CD4-positive, CD25-positive, alpha-beta regulatory T cell (primary cell): ENCODE measurements around the gene NTM. TPM values are rescaled to one million over a fixed set of nuclear protein-coding genes. Genes with fewer than 3 reads are reported as not detected.
A peak's percentile ranks its signal among the peaks of the same experiment; 100 is the strongest.

Experiments
- ATAC-seq, 2 donors: fragments of 150-1000 bp; cut with Tn5 transposase; one replicate each; pipeline ENCODE4 v1.10.0; 2021; ENCODE audit warnings: low read depth in 2 of 2, moderate number of reproducible peaks in 2 of 2, moderate library complexity in 1 of 2
- DNase-seq, 3 donors: peaks; one replicate each; pipeline versions ENCODE4 v3.0.0 to v3.0.0-alpha.2; 2012 to 2022; ENCODE audit warnings: mixed read lengths in 1 of 3
- H3K27ac ChIP-seq: one replicate; pipeline ENCODE4 v1.7.0; 2013; ENCODE audit warnings: mild to moderate bottlenecking, low read length; ENCODE audit not compliant: insufficient read depth, poor library complexity, severe bottlenecking
- H3K27me3 ChIP-seq: one replicate; pipeline ENCODE4 v1.7.0; 2013; ENCODE audit warnings: low read length; ENCODE audit not compliant: control insufficient read depth, insufficient read depth
- H3K36me3 ChIP-seq: one replicate; pipeline ENCODE4 v1.7.0; 2013; ENCODE audit warnings: mild to moderate bottlenecking, low read length, moderate library complexity; ENCODE audit not compliant: control insufficient read depth, insufficient read depth
- H3K4me1 ChIP-seq: 2 replicates; pipeline ENCODE4 v1.7.0; 2013; ENCODE audit warnings: mild to moderate bottlenecking, low read length; ENCODE audit not compliant: insufficient read depth, control insufficient read depth, poor library complexity, severe bottlenecking
- H3K4me3 ChIP-seq: one replicate; pipeline ENCODE4 v1.7.0; 2013; ENCODE audit warnings: low read depth, mild to moderate bottlenecking, low read length, moderate library complexity
- H3K9me3 ChIP-seq, 2 experiments: 1 replicate in 1 of 2; 2 replicates in 1 of 2; pipeline ENCODE4 v1.7.0; 2013; ENCODE audit warnings: low read length in 2 of 2, mild to moderate bottlenecking in 1 of 2, moderate library complexity in 1 of 2; ENCODE audit not compliant: control insufficient read depth in 2 of 2
- H3K27ac Mint-ChIP-seq, 3 donors: one replicate each; pipeline ENCODE4 v1.8.0; 2020 to 2022; ENCODE audit warnings: mild to moderate bottlenecking in 3 of 3, mixed read lengths in 3 of 3, moderate library complexity in 2 of 3
- H3K27me3 Mint-ChIP-seq: one replicate; pipeline ENCODE4 v1.8.0; 2022; ENCODE audit warnings: mild to moderate bottlenecking, mixed read lengths
- H3K36me3 Mint-ChIP-seq: one replicate; pipeline ENCODE4 v1.8.0; 2020; ENCODE audit warnings: mixed read lengths
- H3K4me1 Mint-ChIP-seq, 4 donors: one replicate each; pipeline ENCODE4 v1.8.0; 2020 to 2022; ENCODE audit warnings: mixed read lengths in 4 of 4, mild to moderate bottlenecking in 1 of 4
- H3K4me3 Mint-ChIP-seq, 4 donors: one replicate each; pipeline ENCODE4 v1.8.0; 2020 to 2022; ENCODE audit warnings: mild to moderate bottlenecking in 4 of 4, mixed read lengths in 4 of 4, moderate library complexity in 3 of 4
- H3K9me3 Mint-ChIP-seq, 7 donors: one replicate each; pipeline ENCODE4 v1.8.0; 2020 to 2022; ENCODE audit warnings: mixed read lengths in 7 of 7, mild to moderate bottlenecking in 3 of 7, moderate library complexity in 2 of 7
- polyA plus RNA-seq, 4 donors: library from polyadenylated mRNA; unstranded; fragments of 300-500 nt; fragmentation: Illumina TruSeq; gene quantifications; one replicate each; pipeline ENCODE4 v1.2.3, GENCODE V29; 2021
- total RNA-seq: library from RNA; stranded (reverse); gene quantifications from one replicate; pipeline ENCODE4 v1.2.3, GENCODE V29; 2022

NTM gene
- total and polyA plus RNA-seq, 5 donors from 2014 or later = 1.3 TPM; not detected in 4

DNA sequence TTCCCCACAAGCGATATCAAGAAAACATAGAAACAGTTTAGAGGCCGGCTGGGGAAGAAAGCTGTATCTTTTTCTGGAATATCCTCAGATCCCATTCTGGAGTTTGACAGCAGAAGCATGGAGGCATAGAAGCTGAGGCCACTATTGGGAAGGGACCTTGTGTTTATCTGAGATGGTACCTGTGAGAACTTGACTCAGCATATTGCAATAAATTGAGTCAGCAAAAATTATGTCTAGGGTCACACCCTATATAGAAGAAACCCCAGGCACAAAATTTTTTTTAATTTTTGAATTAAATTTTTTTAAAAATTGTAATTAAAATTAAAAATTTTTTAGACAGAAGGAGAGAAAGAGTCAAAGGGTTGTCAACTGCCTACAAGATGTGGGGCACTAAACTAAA lies 178.7 kb downstream of the NTM start:
- Histone ChIP-seq H3K4me1 (no peaks in the 10 kb centered on the region), H3K27me3 (no peaks in the 10 kb centered on the region), H3K27ac (no peak overlapping the region), H3K4me3 (no peak overlapping the region), H3K36me3 (no peaks in the 10 kb centered on the region), H3K9me3 (no peaks in the 10 kb centered on the region)
- H3K9me3 Mint-ChIP-seq = peaks cover 0 to 5% (median 3%) of the 10 kb centered on the region in 7 donors
- no peaks in the 10 kb centered on the region for H3K36me3 Mint-ChIP-seq
- DNase-seq = no peak
- H3K27ac Mint-ChIP-seq = no peak overlapping the region
- H3K4me1 Mint-ChIP-seq = no peaks in the 10 kb centered on the region
- H3K27me3 Mint-ChIP-seq = no peaks in the 10 kb centered on the region
- no peak overlapping the region for H3K4me3 Mint-ChIP-seq
- ATAC-seq = no peak

DNA sequence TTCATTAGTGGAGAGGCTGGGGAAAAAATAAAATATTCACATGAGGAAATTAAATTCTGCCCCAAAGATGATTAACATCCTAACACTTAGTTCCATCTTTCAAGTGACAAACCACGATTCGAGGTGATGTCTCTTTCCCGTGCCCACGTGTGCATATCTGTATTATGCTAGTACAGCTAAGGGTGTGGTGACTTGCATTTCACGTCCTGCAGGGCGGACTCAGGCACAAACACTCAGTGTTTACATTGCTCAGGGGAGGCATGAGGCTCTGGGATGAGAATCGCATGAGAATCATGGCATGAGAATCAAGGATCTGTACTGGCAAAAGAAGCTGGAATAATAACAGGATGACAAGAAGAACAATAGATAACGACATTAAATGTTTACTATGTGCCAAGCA lies 179.4 kb downstream of the NTM start:
- Histone ChIP-seq H3K27ac (no peak overlapping the region), H3K4me3 (no peak overlapping the region), H3K36me3 (no peaks in the 10 kb centered on the region), H3K27me3 (no peaks in the 10 kb centered on the region), H3K4me1 (no peaks in the 10 kb centered on the region), H3K9me3 (no peaks in the 10 kb centered on the region)
- peaks cover 0 to 5% (median 2%) of the 10 kb centered on the region in 7 donors for H3K9me3 Mint-ChIP-seq
- H3K27ac Mint-ChIP-seq = no peak overlapping the region
- H3K4me3 Mint-ChIP-seq = no peak overlapping the region
- no peak for DNase-seq
- no peaks in the 10 kb centered on the region for H3K27me3 Mint-ChIP-seq
- no peaks in the 10 kb centered on the region for H3K4me1 Mint-ChIP-seq
- no peaks in the 10 kb centered on the region for H3K36me3 Mint-ChIP-seq
- no peak for ATAC-seq

DNA sequence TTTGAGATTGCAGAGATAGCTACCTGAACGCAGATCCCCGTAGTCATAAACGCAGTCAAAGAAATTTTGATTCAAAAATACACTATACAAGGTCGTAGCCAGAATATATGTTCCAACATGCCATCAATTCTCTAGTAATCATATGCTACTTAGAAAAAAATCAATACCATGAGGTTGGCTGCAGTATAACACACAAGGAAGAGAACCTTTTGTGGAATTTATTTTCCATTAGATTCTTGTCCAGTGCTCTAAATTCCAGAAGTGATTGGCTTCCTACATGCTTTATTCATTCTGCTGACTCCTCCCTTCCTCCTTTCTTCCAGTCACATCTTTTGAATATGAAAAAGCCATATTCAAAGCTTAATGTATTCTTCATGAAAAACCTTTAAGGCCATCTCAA lies 189.9 kb downstream of the NTM start:
- Mint-ChIP-seq H3K9me3 (peaks cover 0 to 4% (median 1%) of the 10 kb centered on the region in 7 donors), H3K27me3 (no peaks in the 10 kb centered on the region), H3K4me3 (no peak overlapping the region), H3K36me3 (no peaks in the 10 kb centered on the region), H3K4me1 (no peaks in the 10 kb centered on the region), H3K27ac (peak overlapping the region in 1 of 3 donors; percentile 40)
- Histone ChIP-seq H3K27ac (no peak overlapping the region), H3K4me3 (no peak overlapping the region), H3K9me3 (no peaks in the 10 kb centered on the region), H3K27me3 (no peaks in the 10 kb centered on the region), H3K36me3 (no peaks in the 10 kb centered on the region), H3K4me1 (no peaks in the 10 kb centered on the region)
- ATAC-seq = no peak
- no peak for DNase-seq

DNA sequence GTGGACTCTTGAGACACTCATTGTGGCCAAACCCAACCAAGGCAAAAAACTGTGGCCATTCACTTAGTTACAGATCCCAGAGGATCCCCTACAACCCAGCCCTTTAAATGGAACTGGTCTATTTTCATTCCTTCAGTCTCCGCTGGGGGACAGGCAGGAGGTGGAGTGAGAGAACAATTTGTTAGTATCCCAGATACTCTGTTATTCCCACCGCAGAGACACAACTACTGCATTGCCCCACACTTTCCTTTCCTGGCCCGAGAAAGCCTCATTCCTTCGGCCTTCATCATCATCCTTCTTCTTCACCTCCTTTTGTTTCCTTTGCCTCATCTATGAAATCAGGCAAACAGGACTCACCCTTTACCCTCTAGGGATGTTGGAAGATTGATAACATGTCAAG lies 191.1 kb downstream of the NTM start:
- Mint-ChIP-seq H3K27me3 (no peaks in the 10 kb centered on the region), H3K4me3 (no peak overlapping the region), H3K36me3 (no peaks in the 10 kb centered on the region), H3K4me1 (no peaks in the 10 kb centered on the region), H3K27ac (no peak overlapping the region), H3K9me3 (peaks cover 0 to 3% (median 1%) of the 10 kb centered on the region in 7 donors)
- no peak for ATAC-seq
- no peak for DNase-seq
- Histone ChIP-seq H3K4me3 (no peak overlapping the region), H3K4me1 (no peaks in the 10 kb centered on the region), H3K36me3 (no peaks in the 10 kb centered on the region), H3K9me3 (no peaks in the 10 kb centered on the region), H3K27me3 (no peaks in the 10 kb centered on the region), H3K27ac (no peak overlapping the region)

DNA sequence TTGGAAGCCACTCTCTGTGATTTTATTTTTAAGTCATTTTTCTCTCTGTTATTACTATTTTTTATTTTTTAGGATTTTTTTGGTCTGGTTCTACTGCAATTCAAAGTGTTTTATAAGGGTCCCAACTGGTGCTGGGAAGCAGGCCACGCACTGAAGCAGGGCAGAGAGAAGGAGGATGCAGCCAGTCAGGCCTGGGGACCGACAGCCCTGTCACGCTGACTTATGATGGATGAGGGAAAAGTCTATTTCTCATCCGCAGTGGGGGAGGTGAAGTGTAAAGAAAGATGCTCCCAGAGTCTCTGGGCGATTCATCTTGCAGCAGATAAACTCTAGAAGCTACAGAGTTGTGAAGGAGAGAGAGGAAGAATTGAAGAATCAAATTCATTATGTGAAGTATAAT lies 191.6 kb downstream of the NTM start:
- Mint-ChIP-seq H3K27ac (peak overlapping the region in 1 of 3 donors; percentile 33), H3K9me3 (peaks cover 0 to 3% (median 1%) of the 10 kb centered on the region in 7 donors)
- DNase-seq = no peak

DNA sequence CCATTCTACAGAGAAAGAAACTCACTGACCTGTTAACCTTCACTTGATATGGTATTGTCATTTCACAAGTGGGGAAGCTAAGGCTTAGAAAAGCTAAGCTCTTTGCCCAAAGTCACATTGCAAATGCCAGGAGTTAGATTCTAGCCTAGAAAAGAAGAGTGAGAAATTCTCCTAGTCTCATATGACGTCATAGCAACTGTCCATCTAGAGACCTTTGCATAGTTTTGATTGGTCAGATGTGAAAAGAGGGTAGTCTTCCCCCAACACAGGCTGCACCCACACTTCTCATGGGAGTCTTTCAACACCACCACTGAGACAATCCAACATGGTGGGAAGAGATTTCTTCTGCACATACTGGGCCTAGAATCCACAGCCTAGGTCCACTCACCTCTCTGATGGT lies 197.9 kb downstream of the NTM start:
- Histone ChIP-seq H3K4me3 (no peak overlapping the region), H3K27ac (no peak overlapping the region), H3K27me3 (no peaks in the 10 kb centered on the region), H3K36me3 (no peaks in the 10 kb centered on the region), H3K9me3 (no peaks in the 10 kb centered on the region), H3K4me1 (no peaks in the 10 kb centered on the region)
- ATAC-seq = no peak
- DNase-seq = no peak
- Mint-ChIP-seq H3K4me3 (no peak overlapping the region), H3K9me3 (peaks cover 0 to 4% (median 0%) of the 10 kb centered on the region in 7 donors), H3K27ac (no peak overlapping the region), H3K36me3 (no peaks in the 10 kb centered on the region), H3K4me1 (no peaks in the 10 kb centered on the region), H3K27me3 (peaks cover 4% of the 10 kb centered on the region)

More for the DNA sequence above, 191.6 kb downstream of the NTM start:
- H3K4me1 ChIP-seq = no peaks in the 10 kb centered on the region
- no peak overlapping the region for H3K4me3 Mint-ChIP-seq
- no peaks in the 10 kb centered on the region for H3K36me3 Mint-ChIP-seq
- no peak overlapping the region for H3K27ac ChIP-seq
- H3K36me3 ChIP-seq = no peaks in the 10 kb centered on the region
- H3K9me3 ChIP-seq = no peaks in the 10 kb centered on the region
- ATAC-seq = no peak
- H3K4me1 Mint-ChIP-seq = no peaks in the 10 kb centered on the region
- H3K27me3 ChIP-seq = no peaks in the 10 kb centered on the region
- no peaks in the 10 kb centered on the region for H3K27me3 Mint-ChIP-seq
- H3K4me3 ChIP-seq = no peak overlapping the region

DNA sequence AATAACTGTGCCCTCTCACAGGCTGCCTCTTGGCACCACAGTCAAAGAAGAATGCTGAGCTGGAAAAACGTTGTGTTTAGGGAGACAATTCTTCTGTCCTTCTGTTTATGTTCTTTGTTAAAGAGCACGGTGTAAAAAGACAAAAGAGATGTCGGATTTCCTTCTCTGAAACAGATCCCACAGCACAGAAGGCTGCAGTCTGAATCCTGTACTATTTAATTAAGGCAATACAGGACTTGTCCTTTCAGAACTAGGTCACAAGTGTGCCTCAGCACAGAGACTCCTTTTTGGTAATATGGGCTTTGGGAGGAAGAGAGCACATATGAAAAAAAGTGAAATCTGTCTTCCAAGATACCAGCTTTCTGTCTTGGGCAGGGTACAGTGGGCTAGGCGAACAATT lies 201.2 kb downstream of the NTM start:
- peaks cover 0 to 4% (median 0%) of the 10 kb centered on the region in 7 donors for H3K9me3 Mint-ChIP-seq
- H3K4me3 Mint-ChIP-seq = no peak overlapping the region
- no peaks in the 10 kb centered on the region for H3K4me1 Mint-ChIP-seq
- no peak overlapping the region for H3K27ac Mint-ChIP-seq
- no peak for ATAC-seq
- H3K27me3 Mint-ChIP-seq = peaks cover 7% of the 10 kb centered on the region
- no peaks in the 10 kb centered on the region for H3K36me3 Mint-ChIP-seq
- DNase-seq = no peak
- Histone ChIP-seq H3K27ac (no peak overlapping the region), H3K4me3 (no peak overlapping the region), H3K36me3 (no peaks in the 10 kb centered on the region), H3K9me3 (no peaks in the 10 kb centered on the region), H3K4me1 (no peaks in the 10 kb centered on the region), H3K27me3 (no peaks in the 10 kb centered on the region)

DNA sequence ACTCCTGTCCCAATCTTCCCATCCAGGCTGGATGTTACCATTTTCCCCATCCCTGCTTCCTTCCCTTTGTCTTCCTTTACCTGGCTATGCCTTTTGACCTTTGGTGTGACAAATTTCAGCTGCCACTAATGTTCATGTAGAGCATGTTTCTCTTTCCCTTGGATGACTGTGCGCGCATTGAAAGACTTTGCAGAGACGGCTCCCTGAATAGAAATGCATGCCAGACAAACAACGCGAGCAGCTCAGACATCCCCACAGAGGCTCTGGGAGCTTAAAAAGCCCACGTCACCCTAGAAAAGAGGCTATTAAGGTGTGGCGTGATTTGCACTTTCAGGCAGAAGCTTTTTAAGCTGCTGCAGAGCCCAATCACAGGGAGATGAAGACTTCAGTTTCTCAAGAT lies 202.0 kb downstream of the NTM start:
- H3K27me3 ChIP-seq = no peaks in the 10 kb centered on the region
- no peak for DNase-seq
- Mint-ChIP-seq H3K4me1 (no peaks in the 10 kb centered on the region), H3K36me3 (no peaks in the 10 kb centered on the region), H3K9me3 (peaks cover 0 to 3% (median 0%) of the 10 kb centered on the region in 7 donors), H3K27ac (no peak overlapping the region), H3K27me3 (peaks cover 7% of the 10 kb centered on the region), H3K4me3 (no peak overlapping the region)
- no peaks in the 10 kb centered on the region for H3K9me3 ChIP-seq
- no peaks in the 10 kb centered on the region for H3K4me1 ChIP-seq
- ATAC-seq = no peak
- no peak overlapping the region for H3K27ac ChIP-seq
- H3K36me3 ChIP-seq = no peaks in the 10 kb centered on the region
- no peak overlapping the region for H3K4me3 ChIP-seq
